GM12872 (cell line): Measurements from ENCODE around the gene ZNF606.
A peak's percentile ranks its signal among the peaks of the same experiment; 100 is the strongest.

Experiments
- CTCF ChIP-seq: IDR thresholded peaks from 3 replicates; pipeline ENCODE4 v1.5.1; 2011; ENCODE audit warnings: low read depth, mild to moderate bottlenecking, low read length, moderate library complexity; ENCODE audit not compliant: insufficient read depth

Gene ZNF606

GRCh38 chr19:58033741-58034476 lies 31.3 kb upstream of the ZNF606 start, which contains the start of gene ZSCAN1:
Gene ZSCAN1, plus strand, starts transcription at chr19:58034025. Its CDS starts 3,812 bp downstream, at chr19:58037837.
- no peak for TF ChIP-seq CTCF

- TF ChIP-seq CTCF: no peak
These were observed 22.0 kb upstream of the ZNF606 start for GRCh38 chr19:58024661-58025060.

- no peak for TF ChIP-seq CTCF
These were observed 19.7 kb upstream of the ZNF606 start for GRCh38 chr19:58022283-58022660.

- TF ChIP-seq CTCF: peak; percentile 48; the same call in 2 of the 3 replicates
These were observed 19.1 kb upstream of the ZNF606 start for GRCh38 chr19:58021541-58022282.

- TF ChIP-seq CTCF: no peak
These were observed 17.5 kb upstream of the ZNF606 start for GRCh38 chr19:58020129-58020528.

DNA sequence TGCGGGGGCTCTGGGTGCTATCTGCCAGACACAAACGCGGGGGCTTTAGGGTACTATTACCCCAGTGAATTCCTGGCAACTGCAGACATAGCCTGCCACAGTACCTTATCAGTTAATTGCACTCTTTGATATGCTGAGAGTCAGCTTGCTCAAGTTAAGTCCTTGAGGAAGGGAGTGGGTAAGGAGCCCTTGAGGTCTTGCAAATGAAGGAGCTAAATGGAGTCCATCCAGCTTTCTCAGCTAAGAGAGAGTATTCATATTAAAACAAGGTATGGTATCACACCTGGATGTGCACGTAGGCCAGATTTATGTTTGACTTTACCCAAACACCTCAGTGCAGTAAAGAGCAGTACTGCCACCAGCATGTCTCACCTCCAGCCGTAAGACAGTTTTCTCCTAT lies 11.5 kb upstream of the ZNF606 start:
- no peak for TF ChIP-seq CTCF

- TF ChIP-seq CTCF: no peak
These were observed 7.9 kb upstream of the ZNF606 start for GRCh38 chr19:58010507-58010906.
